ENCODE results near the gene ZHX3.

GRCh38 chr20:41230136-41230535 is 87.4 kb downstream of the ZHX3 start:
- TF ChIP-seq POLR2A (IDR thresholded peaks at IDR 0.05; ENCODE audit: low read depth, low read length), result no peak
- no peak for TF ChIP-seq SPI1 (IDR thresholded peaks at IDR 0.05; ENCODE audit: low read depth, low read length)

Measured in GM12891 (cell line).